ENCODE results near the gene PAIP2. TPM values are rescaled to one million over a fixed set of nuclear protein-coding genes. Genes with fewer than 3 reads are reported as not detected.
A peak's percentile ranks its signal among the peaks of the same experiment; 100 is the strongest.

PAIP2 gene
- total and polyA plus RNA-seq, 2 of the 4 experiments (the other 2 are of a cell fraction), result 41.9 to 59.5 TPM

- H2BK5ac ChIP-seq (ENCODE audit: low read depth, low read length, poor library complexity, severe bottlenecking), result no peak overlapping the region
- H3K36me3 ChIP-seq (ENCODE audit: control insufficient read depth, insufficient read depth, low read length), result no peaks in the 10 kb centered on the region
- ATAC-seq (ENCODE audit: low read depth), result no peak
- no peaks in the 10 kb centered on the region for H3K9me3 ChIP-seq (ENCODE audit: control insufficient read depth, insufficient read depth, low read length)
- no peak overlapping the region for H2BK20ac ChIP-seq (ENCODE audit: low read depth, low read length)
- peaks cover 100% of the 10 kb centered on the region for H4K20me1 ChIP-seq (ENCODE audit: insufficient read depth, low read length)
- H3K27ac ChIP-seq (ENCODE audit: insufficient read depth, low read length), result no peak overlapping the region
- no peak overlapping the region for H4K8ac ChIP-seq (ENCODE audit: low read depth in 2 of 2, low read length in 2 of 2)
- H3K79me1 ChIP-seq (ENCODE audit: low read depth in 1 of 2, low read length in 2 of 2), result peaks cover 0 to 26% of the 10 kb centered on the region in 2 experiments; a peak in 2 of 4 replicates
- H2AK9ac ChIP-seq (replicated peaks; ENCODE audit: low read depth, low read length, poor library complexity), result no peak overlapping the region
- dilution Hi-C loops (cut with HindIII; ENCODE audit: low sequenced_read_pairs, unreplicated experiment), result no loop called here
- H2BK15ac ChIP-seq (ENCODE audit: low read depth, low read length), result no peak overlapping the region
- no peak overlapping the region for H3K4me2 ChIP-seq (ENCODE audit: low read depth, low read length)
- in situ Hi-C loops (cut with MboI; ENCODE audit: low sequenced_read_pairs), result no loop called here
- ChIA-PET POLR2A (ENCODE audit: unreplicated experiment) (no interaction called here), CTCF (no interaction called here)
- H4K5ac ChIP-seq (ENCODE audit: low read depth, low read length), result no peak overlapping the region
- no peak overlapping the region for H3K18ac ChIP-seq (ENCODE audit: low read depth, low read length)
- intact Hi-C loops (cut with micrococcal nuclease), result no loop called here
- no peak overlapping the region for H3K56ac ChIP-seq (ENCODE audit: extremely low read depth, insufficient read depth, low read length)
- WGBS, 2 experiments (ENCODE audit: extremely low coverage in 2 of 2, insufficient read length in 1 of 2), result 72% methylated on average over 3 of the region's 4 CpGs; no CpG with 5 or more reads in 1 of the 2 experiments
- no peak overlapping the region for H3K4ac ChIP-seq (ENCODE audit: low read depth, low read length)
- peaks cover 12% of the 10 kb centered on the region for H3K4me1 ChIP-seq (ENCODE audit: control insufficient read depth, insufficient read depth, low read length)
- no peak overlapping the region for H2BK120ac ChIP-seq (ENCODE audit: low read depth, low read length)
- TF ChIP-seq BHLHE40 (IDR thresholded peaks at IDR 0.05; ENCODE audit: low read depth, low read length), result no peak
- no peak for TF ChIP-seq FOS (IDR thresholded peaks at IDR 0.05; ENCODE audit: low read depth, low read length)
- TF ChIP-seq ELK1 (IDR thresholded peaks at IDR 0.05; ENCODE audit: borderline replicate concordance, low read depth, low read length), result no peak
- TF ChIP-seq CTCF (conservative IDR thresholded peaks at IDR 0.05; ENCODE audit: low read depth, low read length), result no peak
- TF ChIP-seq CHD1 (IDR thresholded peaks at IDR 0.05; ENCODE audit: low read depth, low read length), result no peak
- no peak for TF ChIP-seq MXI1 (IDR thresholded peaks at IDR 0.05; ENCODE audit: borderline replicate concordance, low read depth, low read length)
- TF ChIP-seq RAD21 (IDR thresholded peaks at IDR 0.05; ENCODE audit: low read length), result no peak
- no peak for TF ChIP-seq MAZ (IDR thresholded peaks at IDR 0.05; ENCODE audit: borderline replicate concordance, low read depth, low read length)
- no peak for TF ChIP-seq USF2 (IDR thresholded peaks at IDR 0.05; ENCODE audit: low read depth, low read length)
- TF ChIP-seq NFE2L2 (IDR thresholded peaks at IDR 0.05; ENCODE audit: low read depth, low read length), result no peak
- no peak for TF ChIP-seq CEBPB (IDR thresholded peaks at IDR 0.05; ENCODE audit: low read depth, low read length)
- TF ChIP-seq MAFK (IDR thresholded peaks at IDR 0.05; ENCODE audit: low read depth, low read length), result no peak
- TF ChIP-seq SMC3 (IDR thresholded peaks at IDR 0.05; ENCODE audit: low read depth, low read length), result no peak
- BruUV-seq (replicated peaks), result no TSS peak
- H2AFZ ChIP-seq (replicated peaks; ENCODE audit: low read length, poor library complexity), result no peak overlapping the region
- H3K9ac ChIP-seq (ENCODE audit: low read depth, low read length), result no peak overlapping the region
- H4K91ac ChIP-seq (ENCODE audit: insufficient read depth, low read depth, low read length), result no peak overlapping the region
- no peak overlapping the region for H3K14ac ChIP-seq (replicated peaks; ENCODE audit: low read depth, low read length)
- H3K27me3 ChIP-seq (ENCODE audit: control insufficient read depth, insufficient read depth, low read length), result no peaks in the 10 kb centered on the region
- no peak for DNase-seq
- H3K9me1 ChIP-seq (ENCODE audit: insufficient read depth, low read length), result peaks cover 21% of the 10 kb centered on the region
- H3K23ac ChIP-seq (ENCODE audit: low read depth, low read length), result peak overlapping the region; percentile 29; the same call in 1 of the 2 replicates
- no peak overlapping the region for H3K4me3 ChIP-seq (ENCODE audit: insufficient read depth, low read depth, low read length)
- H2AK5ac ChIP-seq (ENCODE audit: low read depth, low read length), result no peak overlapping the region
Measured at GRCh38 chr5:139299486-139299885, 42.2 kb upstream of the PAIP2 start.

Measured in IMR-90 (cell line).